ENCODE results near the gene BARX2.

BARX2 gene

DNA sequence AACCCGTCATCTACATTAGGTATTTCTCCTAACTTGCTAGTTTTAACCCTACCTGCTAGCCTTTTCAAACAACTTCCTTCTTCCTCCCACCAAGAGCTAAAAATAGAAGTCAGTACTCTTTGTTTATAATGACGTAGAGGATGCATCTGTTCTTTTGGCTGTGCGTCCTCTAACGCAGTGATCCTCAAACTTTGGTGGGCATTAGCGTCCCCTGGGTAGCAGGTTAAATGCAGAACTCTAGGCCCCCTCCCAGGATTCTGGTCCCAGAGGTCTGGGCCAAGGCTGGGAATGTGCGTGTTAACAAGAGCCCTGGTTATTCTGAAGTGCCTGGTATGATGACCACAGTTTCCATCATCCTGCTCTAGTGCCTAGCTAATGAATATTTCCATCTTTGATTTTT lies 67.6 kb downstream of the BARX2 start:
- DNase-seq: no peak

- DNase-seq: no peak
Observed at GRCh38 chr11:129444274-129444673, 68.6 kb downstream of the BARX2 start.

DNA sequence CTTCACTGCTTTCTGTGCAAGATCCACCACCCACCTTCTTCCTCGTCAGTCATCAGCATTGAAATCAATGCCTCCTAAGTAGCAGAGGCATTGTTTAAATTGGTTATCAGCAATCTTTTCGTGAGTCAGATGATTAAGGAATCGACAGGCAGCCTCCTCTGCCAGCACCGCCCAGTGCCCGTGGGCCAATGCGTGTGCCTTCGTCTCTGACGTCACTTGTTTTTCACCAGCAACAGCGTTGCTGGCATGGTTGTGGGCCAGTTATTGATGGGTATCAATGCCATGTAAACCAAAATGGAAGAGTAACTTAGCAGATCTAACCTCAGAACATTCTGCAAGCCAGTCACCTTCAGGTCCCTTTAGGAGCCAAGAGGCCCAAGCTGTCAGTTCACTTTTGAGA lies 69.6 kb downstream of the BARX2 start:
- no peak for DNase-seq

GRCh38 chr11:129446572-129446971 lies 70.9 kb downstream of the BARX2 start:
- DNase-seq: no peak

GRCh38 chr11:129447654-129448239 lies 72.1 kb downstream of the BARX2 start:
- DNase-seq: no peak

DNA sequence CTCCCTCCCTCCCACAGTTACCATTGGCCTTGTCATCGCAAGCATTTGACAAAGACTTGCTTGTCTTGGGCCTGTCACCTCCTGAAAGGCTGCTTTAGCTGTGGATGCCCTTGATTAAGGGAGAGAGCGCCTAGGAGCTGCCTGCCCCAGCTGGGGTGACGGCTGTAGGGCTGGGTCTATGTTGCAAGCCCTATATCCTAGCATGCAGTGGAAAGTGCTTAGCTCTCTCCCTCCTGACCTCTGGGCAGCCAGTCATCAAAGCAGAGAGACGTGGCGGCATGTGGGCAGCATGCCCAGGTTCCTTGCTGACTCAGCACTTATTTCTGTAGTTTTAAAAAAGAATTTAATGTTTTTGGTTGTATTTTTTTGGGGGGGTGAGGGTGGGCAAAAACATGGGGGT lies 75.9 kb downstream of the BARX2 start:
- no peak for DNase-seq

DNA sequence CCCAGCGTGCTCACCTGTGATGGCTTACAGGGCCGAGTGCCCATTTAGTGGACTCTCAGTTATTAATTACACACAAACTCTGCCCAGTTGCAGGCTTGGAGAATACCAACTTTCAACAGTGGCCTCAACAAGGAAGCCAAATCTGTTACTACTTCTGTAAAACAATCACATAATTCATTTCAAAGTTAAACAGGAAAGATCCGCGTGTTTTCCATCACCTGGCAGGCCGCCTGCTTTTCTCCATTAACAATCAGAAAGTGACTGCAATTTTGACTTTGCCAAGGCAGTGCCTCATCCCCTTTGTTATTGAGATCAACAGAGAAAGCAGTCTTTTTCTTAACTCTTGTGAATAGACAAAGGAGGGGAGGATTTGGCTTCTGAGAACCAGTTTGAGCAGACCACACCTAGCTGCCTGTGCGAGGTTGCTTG lies 77.7 kb downstream of the BARX2 start:
- DNase-seq: no peak

DNA sequence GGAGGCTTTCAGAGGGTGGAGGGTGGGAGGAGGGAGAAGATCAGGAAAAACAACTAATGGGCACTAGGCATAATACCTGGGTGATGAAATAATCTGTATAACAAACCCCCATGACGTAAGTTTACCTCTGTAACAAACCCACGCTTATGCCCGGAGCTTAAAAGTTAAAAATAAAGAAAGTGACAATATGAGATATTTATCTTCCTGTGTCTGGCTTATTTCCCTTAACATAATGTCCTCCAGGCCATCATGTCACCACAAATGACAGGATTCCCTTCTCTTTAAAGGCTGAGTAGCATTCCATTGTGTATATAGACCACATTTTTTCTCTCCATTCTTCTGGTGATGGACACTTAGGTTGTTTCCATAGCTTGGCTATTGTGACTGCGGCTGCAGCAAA lies 79.5 kb downstream of the BARX2 start:
- DNase-seq: no peak

GRCh38 chr11:129455756-129456655 lies 80.4 kb downstream of the BARX2 start:
- no peak for DNase-seq

- DNase-seq: no peak
Observed at GRCh38 chr11:129457321-129457720, 81.7 kb downstream of the BARX2 start.

DNA sequence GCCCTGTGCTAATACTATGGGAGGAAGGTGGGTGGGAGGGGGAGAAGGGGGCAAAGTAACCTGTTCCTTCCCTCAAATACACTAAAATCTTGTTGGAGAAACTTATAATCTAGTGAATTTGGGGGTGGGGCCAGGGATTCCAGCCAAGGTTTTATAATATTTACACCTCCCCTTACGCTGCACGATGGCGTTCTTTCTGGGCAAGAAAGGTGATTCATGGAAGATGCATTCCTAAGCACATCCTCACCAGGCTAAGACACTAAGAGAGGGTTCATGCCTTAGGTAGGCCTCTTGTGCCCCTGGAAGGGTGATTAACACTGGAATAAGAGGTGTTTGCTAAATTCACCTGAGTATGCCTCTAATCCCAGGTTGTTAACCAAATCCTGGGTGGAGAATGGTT lies 82.6 kb downstream of the BARX2 start:
- no peak for DNase-seq

DNA sequence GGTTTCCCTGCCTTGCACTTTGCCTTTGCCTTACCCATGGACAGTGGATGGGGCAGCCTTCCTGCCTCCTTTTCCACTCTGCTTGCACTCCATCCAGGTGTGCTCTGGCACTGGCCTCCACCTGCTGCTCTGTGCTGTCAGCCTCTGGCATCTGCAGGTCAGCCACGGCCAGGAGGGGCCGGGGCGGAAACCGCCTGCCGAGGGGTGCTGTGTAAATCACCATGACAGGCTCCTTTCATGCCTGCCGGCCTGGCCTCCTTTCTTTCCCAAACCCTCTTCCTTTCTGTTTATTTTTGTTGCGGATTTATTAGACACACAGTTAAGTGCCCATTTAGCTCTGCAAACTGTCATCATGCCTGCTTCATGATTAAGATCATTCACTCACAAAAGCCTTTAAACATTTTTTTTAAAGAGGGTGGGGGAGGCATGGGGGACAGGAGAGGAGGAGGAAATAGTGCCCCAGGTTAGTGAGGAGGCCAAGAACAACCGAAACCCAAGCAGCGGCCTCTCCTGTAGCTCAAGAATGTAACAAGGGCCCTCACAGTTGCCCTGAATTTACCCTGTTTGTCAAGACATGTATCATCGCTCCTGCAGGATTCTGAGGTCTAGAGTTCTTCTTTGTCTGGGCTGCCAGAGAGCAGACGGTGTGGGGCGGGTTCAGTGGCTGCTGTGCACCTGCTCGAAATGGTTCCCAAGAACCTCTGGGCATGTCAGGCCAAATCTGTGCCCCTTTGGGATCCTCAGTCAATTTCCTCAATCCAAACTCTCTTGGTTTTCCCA lies 83.3 kb downstream of the BARX2 start:
- DNase-seq: no peak

GRCh38 chr11:129460714-129461113 lies 85.1 kb downstream of the BARX2 start:
- no peak for DNase-seq

DNA sequence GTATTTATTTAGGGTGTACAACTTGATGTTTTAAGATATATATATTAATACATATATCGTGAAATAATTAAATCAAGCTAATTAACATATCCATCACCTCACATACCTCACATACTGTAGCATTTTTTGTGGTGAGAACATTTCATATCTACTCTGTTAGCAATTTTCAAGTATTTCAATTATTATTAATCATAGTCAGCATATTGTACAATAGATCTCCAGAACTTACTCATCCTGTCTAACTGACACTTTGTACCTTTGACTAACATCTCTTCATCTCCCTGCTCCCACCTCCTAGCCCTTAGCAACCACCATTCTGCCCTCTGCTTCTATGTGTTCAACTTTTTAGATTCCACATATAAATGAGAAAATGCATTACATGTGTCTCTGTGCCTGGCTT lies 108.4 kb downstream of the BARX2 start:
- no peak for DNase-seq

GRCh38 chr11:129489249-129489648 lies 113.6 kb downstream of the BARX2 start:
- DNase-seq: no peak

DNA sequence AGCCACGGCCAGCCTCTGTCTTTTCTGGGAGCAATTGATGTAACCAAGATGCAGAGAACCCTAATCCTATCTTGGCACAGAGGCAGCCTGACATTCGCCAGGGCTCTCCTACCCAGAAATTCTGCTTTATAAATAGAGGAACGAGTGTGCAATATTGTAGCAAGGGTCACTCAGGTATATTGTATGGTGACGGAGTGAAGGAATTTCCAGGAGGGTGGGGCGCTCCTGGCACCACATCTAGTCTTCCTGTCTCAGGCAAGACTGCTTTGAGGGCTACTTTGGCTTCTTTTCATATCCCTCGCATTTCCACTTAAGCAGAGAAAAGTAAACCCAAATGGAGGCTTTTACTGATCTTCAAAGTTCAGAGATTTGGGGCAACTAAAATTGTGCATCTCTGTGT lies 114.4 kb downstream of the BARX2 start:
- no peak for DNase-seq

- no peak for DNase-seq
Observed at GRCh38 chr11:129493746-129494145, 118.1 kb downstream of the BARX2 start.
